GM10847 (cell line): ENCODE measurements around the gene ATP5F1D.

Experiments
- POLR2A ChIP-seq: IDR thresholded peaks from 2 replicates; pipeline ENCODE4 v1.6.1; 2011; ENCODE audit not compliant: insufficient read length; ENCODE audit errors: extremely low read depth

The ATP5F1D gene

DNA sequence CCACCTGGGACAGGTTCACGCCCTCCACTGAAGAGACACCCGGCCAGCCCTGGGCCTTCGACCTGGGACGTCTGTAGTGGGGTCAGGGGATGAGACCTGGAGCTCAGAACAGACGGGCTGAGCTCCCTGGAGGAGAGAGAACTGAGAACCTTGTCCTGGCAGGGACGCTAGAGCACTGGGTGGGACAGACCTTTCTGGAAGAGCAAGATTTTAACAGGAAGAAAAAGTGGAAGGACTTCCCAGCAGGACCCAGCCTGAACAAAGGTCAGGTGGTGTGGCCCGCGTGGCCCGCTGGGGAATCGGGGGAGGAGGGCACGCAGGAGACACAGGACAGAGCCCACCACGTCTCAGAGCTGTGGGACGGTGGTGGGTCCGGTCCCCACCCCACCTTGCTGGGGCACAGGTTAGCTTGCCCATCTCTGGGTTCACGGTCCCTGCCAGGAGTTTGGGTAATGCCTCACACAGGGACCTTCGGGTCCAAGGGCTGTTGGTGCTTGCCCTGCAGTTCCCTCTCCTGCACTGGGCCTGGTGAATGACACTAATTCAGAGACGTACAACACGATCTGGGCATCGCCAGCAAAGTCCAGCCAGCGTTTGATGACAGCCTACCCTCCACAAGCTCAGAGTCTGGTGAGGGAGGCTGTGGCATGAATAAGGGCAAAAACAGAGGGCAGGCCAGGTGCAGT, 42.9 kb downstream of the ATP5F1D start:
- TF ChIP-seq POLR2A, result no peak

DNA sequence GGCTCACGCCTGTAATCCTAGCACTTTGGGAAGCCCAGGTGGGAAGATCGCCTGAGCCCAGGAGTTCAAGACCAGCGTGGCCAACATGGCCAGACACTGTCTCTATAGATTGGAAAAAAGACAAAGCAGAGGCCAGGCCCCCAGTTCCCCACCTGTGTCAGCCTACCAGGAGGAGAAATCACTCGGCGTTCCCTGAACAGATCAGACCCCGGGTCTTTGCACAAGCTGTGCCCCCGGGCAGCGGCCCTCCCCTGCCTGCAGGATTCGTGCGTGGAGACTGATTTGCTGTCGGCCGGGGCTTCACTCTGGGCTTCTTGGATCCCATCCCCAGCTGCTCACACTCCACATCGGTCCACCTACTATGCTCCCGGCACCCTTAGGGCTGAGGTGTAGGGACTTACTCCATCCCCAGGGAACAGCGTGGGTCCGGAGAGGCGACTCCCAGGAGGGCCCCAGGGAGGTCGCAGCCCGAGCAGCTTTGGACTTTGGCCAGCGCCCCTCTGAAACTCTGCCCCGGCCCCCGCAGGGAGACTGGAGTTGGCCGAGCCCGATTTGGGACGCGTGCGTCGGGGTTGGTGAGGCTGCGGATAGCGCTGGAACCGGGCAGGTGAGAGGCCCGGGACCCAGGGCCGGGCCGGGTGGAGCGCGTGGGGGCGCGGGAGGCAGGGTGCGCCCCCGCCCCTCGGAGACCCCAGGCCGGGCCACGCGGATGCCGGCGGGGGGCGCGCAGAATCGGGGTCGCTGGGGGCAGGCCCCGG, 43.6 kb downstream of the ATP5F1D start:
- no peak for TF ChIP-seq POLR2A

DNA sequence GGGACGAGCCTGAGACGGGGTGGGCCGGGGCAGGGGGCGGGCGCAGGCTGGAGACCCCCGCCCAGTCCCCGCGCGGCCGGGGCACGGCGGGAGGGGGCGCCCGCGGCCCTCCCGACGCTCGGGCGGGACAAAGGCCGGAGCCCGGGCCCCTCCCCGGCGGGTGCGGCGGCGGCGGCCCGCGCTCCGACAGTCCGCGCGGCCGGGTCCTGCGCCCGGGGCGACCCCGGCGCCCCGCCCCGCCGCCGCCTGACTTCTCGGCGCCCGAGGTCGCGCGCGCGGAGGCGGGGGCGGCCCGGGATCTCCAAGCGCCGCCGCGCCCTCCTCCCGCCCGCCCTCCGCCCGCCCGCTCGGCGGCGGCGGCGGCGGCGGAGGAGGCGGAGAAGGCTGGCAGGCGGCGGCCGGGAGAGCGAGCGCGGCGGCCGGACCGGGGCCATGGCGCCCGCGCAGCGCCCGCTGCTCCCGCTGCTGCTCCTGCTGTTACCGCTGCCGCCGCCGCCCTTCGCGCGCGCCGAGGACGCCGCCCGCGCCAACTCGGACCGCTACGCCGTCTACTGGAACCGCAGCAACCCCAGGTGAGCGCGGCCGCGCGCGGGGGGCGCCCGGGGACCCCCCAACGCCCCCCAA, 44.3 kb downstream of the ATP5F1D start, which contains the start of gene EFNA2:
Gene EFNA2 (plus strand): TSS at position 137 of the 624 bp plus-strand sequence. CDS start 296 bp downstream, at position 433.
- no peak for TF ChIP-seq POLR2A

DNA sequence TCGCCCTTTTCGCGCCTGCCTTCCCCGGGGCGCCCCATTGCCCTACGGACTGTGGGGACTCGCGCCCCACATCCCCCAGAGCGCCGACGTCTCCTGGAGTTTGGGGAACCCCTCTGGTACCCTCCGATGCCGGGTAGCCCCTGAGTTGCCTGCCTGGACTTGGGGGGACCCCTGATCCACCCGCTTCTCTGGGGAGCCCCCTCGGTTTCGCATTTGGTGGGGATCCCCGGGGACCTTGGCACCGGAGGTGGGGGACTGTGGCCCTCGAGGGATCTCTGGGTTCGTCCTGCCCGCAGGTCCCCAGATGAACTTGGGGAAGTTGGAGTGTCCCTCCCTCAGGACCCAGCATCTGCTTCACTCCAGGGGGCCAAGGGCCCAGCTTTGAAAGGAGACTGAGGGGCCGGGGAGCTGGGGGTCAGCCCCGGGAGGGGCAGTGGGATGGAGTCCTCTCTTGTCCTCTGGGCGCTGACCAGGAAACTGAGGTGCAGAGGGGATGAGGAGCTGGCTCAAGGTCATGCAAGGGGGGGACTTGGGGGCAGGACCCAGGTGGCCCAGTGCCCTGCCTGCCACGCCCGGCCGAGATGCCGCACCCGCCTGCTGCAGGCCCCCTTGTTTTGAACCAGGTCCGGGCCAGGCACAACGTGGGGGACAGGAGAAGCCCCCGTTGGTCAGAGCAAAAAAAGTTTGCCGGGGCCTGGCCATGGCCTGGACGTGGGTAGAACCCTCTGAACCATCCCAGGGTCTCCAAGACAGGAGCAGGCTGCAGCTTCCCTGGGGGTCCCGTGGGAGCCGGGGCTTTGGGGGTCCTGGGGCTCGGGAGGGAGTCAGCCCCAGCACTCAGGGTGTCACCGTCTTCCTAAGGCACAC, 45.2 kb downstream of the ATP5F1D start:
- no peak for TF ChIP-seq POLR2A

DNA sequence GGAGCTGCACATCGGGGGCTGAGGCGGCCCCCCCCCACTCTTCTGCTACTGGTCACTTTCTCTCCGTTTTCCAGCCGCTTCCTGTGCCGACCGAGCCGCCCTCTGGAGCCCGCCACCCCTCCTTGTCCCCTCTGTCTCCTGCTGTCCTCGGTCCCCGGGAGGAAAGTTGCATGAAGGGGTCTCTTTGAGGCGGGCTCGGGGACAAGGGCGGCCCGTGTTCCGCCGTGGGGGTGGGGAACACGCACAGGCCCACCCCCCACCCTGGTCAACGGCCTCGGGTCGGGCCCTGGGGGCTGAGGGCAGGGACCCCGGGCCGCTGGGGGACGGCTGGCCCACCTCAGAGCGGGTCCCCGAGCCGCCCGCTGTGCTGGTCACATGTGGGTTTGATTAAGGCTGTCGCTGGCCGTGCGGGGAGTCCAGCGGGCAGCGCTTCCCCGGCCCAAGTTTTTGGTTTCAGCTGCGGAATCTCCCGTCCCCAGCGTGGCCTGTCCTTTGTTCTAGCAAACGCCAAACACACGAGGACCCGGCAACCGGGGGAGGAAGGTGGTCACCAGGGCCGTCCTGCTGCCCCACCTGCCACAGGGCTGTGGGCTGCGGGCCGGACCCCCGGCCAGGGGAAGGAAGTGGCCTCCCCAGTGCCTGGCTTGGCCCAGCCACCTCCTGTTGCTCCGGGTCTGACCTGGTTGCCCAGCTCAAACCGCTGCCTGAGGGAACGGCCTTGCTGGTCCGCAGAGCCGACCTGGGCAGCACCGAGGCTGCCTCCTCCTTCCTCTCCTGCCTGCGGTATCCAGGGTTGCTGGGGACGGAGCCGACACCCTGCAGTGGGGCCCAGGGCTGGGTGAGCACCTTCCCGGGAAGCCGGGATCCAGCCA, 46.0 kb downstream of the ATP5F1D start:
- no peak for TF ChIP-seq POLR2A

DNA sequence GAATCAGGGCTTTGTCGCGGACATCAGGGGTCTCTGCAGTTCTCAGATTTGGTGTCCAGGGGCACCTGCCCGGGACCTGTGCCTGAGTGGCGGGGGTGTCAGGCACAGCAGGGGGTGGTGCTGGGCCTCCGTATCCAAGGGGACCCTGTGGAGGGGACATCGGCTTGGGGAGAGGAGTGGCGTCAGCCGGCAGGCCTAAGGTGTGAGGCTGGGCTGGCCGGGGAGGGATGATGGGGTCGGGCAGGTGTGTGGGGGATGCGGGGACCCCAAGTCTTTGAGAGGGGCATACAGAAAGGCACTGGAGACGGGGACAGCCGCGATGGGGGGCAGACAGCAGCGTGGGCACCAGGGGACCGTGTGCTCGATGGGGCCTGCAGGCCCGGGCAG, 46.7 kb downstream of the ATP5F1D start:
- no peak for TF ChIP-seq POLR2A

DNA sequence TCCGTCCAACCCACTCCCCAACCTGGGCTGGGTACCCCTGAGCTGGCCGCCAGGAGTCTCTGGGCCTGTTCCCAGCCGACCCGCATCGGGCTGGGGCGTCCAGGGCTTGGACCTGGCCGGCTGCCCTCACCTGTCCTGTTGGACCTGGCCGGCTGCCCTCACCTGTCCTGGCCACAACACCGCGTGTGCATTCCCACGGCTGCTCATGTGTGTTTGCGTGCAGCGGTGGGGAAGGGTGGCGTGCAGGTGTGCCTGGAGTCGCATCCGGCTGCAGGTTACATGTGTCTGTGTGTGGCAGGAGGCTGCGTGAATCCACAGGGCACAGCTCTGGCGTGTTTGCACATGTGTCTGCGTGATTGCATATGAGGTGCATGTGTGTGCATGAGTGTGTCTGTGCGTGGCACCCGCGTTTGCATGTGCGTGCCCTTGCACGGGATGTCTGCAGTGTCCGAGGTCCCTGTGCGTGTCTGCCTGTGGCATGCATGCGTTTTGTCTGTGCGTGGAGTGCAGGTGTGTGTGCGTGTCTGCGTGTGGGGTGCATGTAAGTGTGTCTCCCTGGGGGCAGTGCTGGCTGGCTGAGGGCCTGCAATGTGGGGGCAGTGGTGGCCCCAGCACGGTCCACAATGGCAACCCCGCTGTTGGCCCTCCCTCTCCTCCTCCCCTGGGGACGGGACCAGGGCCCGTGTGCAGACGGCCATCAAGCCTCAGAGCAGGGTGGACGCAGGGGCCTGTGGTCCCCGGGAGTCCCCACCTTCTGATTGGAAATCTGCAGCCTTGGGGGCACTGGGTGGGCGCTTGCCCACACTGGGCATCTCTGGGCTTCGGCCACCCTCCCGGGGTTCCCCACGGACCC, 47.5 kb downstream of the ATP5F1D start:
- no peak for TF ChIP-seq POLR2A

DNA sequence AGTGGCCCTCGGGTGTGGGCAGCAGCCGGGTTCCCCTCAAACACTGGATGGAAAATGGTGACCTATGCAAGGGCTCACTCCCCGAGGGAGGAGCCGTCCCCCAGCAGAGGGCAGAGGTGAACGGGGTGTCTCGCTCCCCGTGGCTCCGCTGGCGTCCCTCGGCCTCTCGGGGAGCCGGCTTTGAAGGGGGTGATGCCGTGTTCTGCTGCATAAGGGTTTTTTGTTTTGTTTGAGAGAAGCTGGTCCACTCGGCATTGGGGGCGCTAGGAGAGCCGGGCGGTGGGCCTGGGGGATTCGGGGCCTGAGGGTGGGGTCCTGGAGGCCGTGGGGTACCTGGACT, 48.1 kb downstream of the ATP5F1D start:
- no peak for TF ChIP-seq POLR2A

DNA sequence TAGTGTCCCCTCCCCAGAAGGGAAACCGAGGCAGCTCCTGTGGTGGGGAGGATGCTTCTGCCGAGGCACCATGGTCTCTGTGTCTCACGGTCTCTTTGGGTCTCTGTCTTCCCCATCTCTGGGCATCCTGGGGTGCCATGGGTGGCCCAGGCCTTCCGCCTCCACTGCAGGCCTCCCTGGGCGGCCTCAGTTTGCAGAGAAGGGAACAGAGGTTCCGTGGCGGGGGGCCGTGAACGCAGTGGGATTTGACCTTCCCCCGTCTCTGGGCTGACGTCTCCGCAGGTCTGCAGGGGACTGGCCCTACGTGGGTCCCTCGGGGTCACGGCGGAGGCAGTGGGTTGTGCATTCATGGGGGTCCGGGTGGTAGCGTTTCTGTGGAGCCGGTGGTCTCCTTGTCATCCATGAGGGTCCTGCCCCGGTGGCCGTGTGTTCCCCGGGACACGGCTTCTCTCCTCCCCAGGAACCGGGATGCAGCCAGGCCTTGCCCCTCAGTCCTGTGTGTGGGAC, 48.7 kb downstream of the ATP5F1D start:
- TF ChIP-seq POLR2A, result no peak

DNA sequence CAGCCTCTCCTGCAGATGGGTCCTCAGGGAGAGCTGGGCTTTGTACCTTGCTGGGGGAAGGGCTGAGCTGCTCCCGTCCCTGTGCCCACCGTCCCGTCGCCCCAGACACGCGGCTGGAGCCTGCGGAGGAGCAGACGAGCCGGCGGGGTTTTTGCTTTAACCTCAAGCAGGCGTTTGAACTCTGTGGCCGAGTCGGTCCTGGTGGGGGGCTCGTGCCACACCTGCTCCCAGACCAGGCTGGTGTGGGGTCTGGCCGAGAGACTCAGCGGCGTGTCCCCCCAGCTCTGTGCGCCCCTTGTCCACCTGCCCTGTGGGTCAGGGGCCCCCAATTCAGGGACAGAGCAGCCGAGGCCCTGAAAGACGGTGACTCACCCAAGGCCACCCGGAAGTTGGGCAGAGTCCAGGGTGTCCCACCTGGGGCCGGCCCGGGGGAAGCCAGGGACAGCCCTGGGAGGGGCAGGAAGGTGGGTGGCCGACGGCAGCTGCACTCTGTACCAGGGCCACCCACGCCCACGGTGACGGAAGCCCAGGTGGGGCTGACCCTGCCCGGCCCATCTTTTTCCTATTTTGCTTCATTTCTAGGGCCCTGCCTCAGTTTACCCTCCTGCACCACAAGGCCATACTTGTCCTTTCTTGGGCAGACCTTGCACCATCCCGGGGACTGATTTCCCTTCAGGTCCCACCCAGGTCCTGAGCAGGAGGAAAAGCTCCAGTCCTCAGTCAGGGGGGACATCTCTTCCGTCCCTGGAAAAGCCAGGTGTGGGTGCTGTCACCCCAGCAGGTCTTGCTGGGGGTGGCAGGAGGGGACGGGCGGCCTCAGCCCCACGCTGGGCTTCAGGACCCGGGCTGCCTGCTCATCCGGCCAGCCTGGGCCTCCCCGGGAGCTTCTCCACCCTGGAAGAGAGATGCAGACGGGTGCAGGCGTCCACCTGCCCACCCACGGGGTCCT, 49.4 kb downstream of the ATP5F1D start:
- no peak for TF ChIP-seq POLR2A

DNA sequence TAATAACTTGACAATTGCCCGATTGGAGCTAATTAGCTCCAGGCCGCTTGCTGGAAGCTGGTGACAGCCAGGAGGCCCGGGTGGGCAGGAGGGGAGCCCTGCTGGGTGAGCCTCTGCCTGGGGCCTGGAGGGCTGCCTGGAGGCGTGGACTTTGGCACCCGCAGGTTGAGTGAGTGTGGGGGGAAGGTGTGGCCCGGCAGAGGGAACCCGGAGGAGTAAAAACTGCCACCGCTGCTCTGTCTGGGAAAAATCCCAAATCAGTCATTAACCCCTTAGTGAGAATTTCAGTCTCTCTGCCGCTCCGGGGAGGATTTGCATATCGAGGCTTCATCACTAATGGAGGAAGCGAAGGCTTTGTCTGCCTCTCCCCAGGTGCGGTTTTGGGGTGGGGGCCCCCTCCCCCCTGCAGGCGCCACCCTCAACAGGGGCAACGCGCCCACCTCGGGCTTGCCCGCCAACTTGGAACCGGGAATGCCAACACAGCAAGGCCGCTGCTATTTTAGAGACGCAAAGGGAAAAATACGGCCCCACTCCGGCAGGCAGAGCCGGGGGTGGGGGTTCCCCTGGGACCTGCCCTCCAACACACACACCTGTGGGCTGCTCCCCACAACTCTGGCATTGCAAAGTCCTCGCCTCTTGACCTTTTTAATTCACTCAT, 50.3 kb downstream of the ATP5F1D start:
- no peak for TF ChIP-seq POLR2A
